ENCODE measurements around the gene SEMA4A. TPM values are rescaled to one million over a fixed set of nuclear protein-coding genes. Genes with fewer than 3 reads are reported as not detected.

SEMA4A gene
- total RNA-seq, 2 donors from 2014 or later = 22.9 to 44.9 TPM

- Histone ChIP-seq H3K4me3 (no peak overlapping the region), H3K36me3 (no peaks in the 10 kb centered on the region), H3K4me1 (replicated peaks) (peaks cover 4% of the 10 kb centered on the region), H3K9me3 (no peaks in the 10 kb centered on the region), H3K27ac (no peak overlapping the region), H3K27me3 (replicated peaks; ENCODE audit: insufficient read depth) (no peaks in the 10 kb centered on the region)
- whole genome bisulfite sequencing = 71% methylated on average over 2 of the region's 2 CpGs
- TF ChIP-seq CTCF (IDR thresholded peaks at IDR 0.05) = no peak
- no peak for TF ChIP-seq POLR2A (IDR thresholded peaks at IDR 0.05)
- no peak for TF ChIP-seq POLR2AphosphoS5 (IDR thresholded peaks at IDR 0.05)
- DNase-seq (ENCODE audit: low spot score) = no peak
- intact Hi-C loops (cut with DNase I) = no loop called here
Measured at GRCh38 chr1:156196445-156196844, 43.1 kb downstream of the SEMA4A start.

GRCh38 chr1:156198831-156199349 is 45.5 kb downstream of the SEMA4A start:
- intact Hi-C loops (cut with DNase I) = no loop called here
- TF ChIP-seq CTCF (IDR thresholded peaks at IDR 0.05) (no peak), POLR2A (IDR thresholded peaks at IDR 0.05) (no peak), POLR2AphosphoS5 (IDR thresholded peaks at IDR 0.05) (no peak)
- Histone ChIP-seq H3K27ac (no peak overlapping the region), H3K4me1 (replicated peaks) (peaks cover 4% of the 10 kb centered on the region), H3K4me3 (no peak overlapping the region), H3K36me3 (no peaks in the 10 kb centered on the region), H3K9me3 (no peaks in the 10 kb centered on the region), H3K27me3 (replicated peaks; ENCODE audit: insufficient read depth) (no peaks in the 10 kb centered on the region)
- WGBS = 84% methylated on average over 5 of the region's 5 CpGs
- DNase-seq (ENCODE audit: low spot score) = no peak

- no peaks in the 10 kb centered on the region for H3K9me3 ChIP-seq
- intact Hi-C loops (cut with DNase I) = no loop called here
- H3K36me3 ChIP-seq = no peaks in the 10 kb centered on the region
- no peaks in the 10 kb centered on the region for H3K4me1 ChIP-seq (replicated peaks)
- no peak for TF ChIP-seq POLR2A (IDR thresholded peaks at IDR 0.05)
- TF ChIP-seq CTCF (IDR thresholded peaks at IDR 0.05) = no peak
- TF ChIP-seq POLR2AphosphoS5 (IDR thresholded peaks at IDR 0.05) = no peak
- H3K27me3 ChIP-seq (replicated peaks; ENCODE audit: insufficient read depth) = no peaks in the 10 kb centered on the region
- DNase-seq (ENCODE audit: low spot score) = no peak
- H3K27ac ChIP-seq = no peak overlapping the region
- 91% methylated on average over 8 of the region's 8 CpGs for WGBS
- no peak overlapping the region for H3K4me3 ChIP-seq
Measured at GRCh38 chr1:156200044-156200443, 46.7 kb downstream of the SEMA4A start.

GRCh38 chr1:156203331-156203730 is 49.9 kb downstream of the SEMA4A start:
- Histone ChIP-seq H3K36me3 (no peaks in the 10 kb centered on the region), H3K27ac (no peak overlapping the region), H3K4me1 (replicated peaks) (no peaks in the 10 kb centered on the region), H3K9me3 (no peaks in the 10 kb centered on the region), H3K4me3 (no peak overlapping the region), H3K27me3 (replicated peaks; ENCODE audit: insufficient read depth) (no peaks in the 10 kb centered on the region)
- TF ChIP-seq POLR2A (IDR thresholded peaks at IDR 0.05) (no peak), CTCF (IDR thresholded peaks at IDR 0.05) (no peak), POLR2AphosphoS5 (IDR thresholded peaks at IDR 0.05) (no peak)
- DNase-seq (ENCODE audit: low spot score) = no peak
- intact Hi-C loops (cut with DNase I) = no loop called here

GRCh38 chr1:156204686-156205085 is 51.3 kb downstream of the SEMA4A start:
- no peaks in the 10 kb centered on the region for H3K9me3 ChIP-seq
- no peak overlapping the region for H3K27ac ChIP-seq
- no peaks in the 10 kb centered on the region for H3K36me3 ChIP-seq
- intact Hi-C loops (cut with DNase I) = no loop called here
- WGBS = 94% methylated on average over 3 of the region's 3 CpGs
- H3K4me1 ChIP-seq (replicated peaks) = no peaks in the 10 kb centered on the region
- H3K4me3 ChIP-seq = no peak overlapping the region
- H3K27me3 ChIP-seq (replicated peaks; ENCODE audit: insufficient read depth) = no peaks in the 10 kb centered on the region
- DNase-seq (ENCODE audit: low spot score) = no peak
- no peak for TF ChIP-seq CTCF (IDR thresholded peaks at IDR 0.05)
- no peak for TF ChIP-seq POLR2AphosphoS5 (IDR thresholded peaks at IDR 0.05)
- TF ChIP-seq POLR2A (IDR thresholded peaks at IDR 0.05) = no peak
